ENCODE measurements around the gene C1orf210.

GRCh38 chr1:43271186-43272118 lies 13.9 kb downstream of the C1orf210 start:
- TF ChIP-seq POLR2A (IDR thresholded peaks at IDR 0.05) (no peak), CTCF (IDR thresholded peaks at IDR 0.05) (no peak)
